Measurements from ENCODE around the gene GLRX.

GLRX gene

DNA sequence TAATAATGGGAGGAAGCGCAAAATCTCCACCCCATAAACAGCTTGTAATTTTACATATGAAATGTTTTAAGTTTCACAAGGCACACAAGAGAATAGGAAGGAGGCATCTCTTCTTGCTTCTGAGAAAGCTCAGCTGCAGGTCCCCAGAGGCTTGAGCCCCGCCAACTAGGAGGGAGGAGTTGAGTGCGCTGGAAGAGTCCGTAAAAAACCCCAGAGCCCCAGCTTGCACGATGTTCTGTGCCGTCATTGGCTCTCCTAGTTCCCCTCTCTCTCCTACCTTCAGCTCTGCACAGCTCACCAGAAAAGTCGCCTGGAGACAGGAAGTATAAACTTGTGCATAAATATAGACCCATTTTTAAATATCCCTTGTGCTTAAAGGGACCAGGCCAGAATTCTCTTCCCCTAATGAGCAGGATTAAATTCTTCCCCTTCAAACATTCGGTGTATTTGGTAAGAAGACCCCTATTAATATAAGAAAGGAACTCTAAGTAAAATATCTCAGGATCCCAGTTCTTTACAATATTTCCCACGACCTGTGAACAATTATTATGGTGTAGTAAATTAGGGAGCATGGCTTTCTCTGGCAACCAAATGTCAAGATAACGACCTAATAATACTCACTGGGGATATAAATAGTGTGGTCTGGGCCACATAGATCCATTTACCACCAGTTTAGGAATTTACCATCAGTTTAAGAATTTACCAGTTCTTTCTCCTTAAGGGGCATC lies 13.7 kb downstream of the GLRX start:
- peak; percentile 61 to 62 for DNase-seq (ENCODE audit: low read depth in 2 of 2)

GRCh38 chr5:95808013-95808685 lies 14.4 kb downstream of the GLRX start:
- DNase-seq (ENCODE audit: low read depth in 2 of 2) = no peak

DNA sequence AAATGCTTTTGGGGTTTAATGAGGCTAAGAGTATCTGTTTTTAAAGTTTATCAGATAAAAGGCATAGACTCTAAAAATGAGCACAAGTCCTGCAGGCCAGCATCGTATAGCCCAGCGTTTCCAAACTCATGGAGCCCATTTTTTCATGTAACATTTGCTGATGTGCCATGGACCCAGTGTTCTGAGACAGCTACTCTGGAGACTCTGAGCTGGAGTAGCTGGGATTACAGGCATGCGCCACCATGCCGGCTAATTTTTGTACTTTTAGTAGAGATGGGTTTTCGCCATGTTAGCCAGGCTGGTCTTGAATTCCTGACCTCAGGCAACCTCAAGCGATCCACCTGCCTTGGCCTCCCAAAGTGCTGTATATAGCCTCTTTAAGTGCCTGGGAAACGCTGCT lies 15.8 kb downstream of the GLRX start:
- no peak for DNase-seq (ENCODE audit: low read depth in 2 of 2)

GRCh38 chr5:95804736-95805539 lies 17.6 kb downstream of the GLRX start:
- no peak for DNase-seq (ENCODE audit: low read depth in 2 of 2)

DNA sequence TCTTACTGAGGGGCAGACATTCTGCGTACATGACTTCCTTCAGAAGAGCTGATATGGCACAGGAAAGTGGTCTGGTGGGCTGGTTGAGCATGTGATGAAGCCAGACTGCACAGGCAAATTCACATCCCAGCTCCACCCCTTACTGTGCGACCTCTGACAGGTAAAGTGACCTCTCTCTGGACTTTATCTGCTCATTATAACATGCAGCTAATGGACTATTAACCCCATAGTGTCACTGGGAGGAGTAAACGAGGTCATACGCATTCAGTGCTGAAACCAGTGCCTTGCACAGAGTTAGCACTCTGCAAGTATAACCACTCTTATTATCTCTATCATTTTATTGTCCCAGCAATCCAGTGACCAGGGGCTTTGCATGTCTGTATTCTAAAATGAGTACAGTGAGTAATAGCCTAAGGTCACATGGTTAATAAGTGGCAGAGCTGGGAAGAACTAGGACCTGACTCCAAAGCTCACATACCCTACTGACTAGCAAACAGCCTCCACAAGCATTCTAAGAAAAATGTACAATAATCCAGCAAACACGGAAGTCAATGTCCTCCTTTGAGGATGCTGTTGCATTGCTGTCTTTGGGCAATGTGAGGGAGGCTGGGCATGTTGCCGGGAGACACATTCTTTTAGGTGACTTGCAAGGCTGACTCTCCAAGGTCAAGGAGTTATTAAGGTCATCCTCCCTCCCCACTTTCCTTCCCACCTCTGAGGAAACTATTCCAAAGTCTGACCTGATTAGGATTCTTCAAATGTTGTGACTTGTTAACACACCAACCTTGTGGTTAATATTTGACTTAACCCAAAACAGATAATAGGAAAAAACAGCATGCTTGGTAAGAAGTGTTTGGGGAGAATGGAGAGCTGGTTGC lies 19.0 kb downstream of the GLRX start:
- no peak for DNase-seq (ENCODE audit: low read depth in 2 of 2)

DNA sequence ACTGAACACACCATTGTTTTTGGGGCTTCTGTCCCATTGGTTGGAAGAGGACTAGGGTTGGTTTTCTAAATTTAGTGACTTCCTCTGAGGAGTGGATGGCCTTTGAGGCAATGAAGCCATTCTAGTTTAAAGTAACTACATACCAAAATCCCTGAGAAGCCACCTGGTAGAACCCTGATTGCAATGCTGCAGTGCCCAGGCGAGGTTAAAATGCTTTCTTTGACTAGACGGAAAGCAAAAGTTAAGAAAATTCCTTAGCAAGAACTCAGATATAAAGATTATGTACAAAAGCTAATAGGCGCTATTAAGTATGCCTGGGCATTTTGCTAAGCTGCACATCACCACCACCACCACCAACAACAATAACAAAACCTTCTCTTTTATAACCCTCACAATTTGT lies 20.6 kb downstream of the GLRX start:
- DNase-seq (ENCODE audit: low read depth in 2 of 2) = no peak

- DNase-seq (ENCODE audit: low read depth in 2 of 2) = no peak
Observed at GRCh38 chr5:95801532-95801931, 21.0 kb downstream of the GLRX start.

DNA sequence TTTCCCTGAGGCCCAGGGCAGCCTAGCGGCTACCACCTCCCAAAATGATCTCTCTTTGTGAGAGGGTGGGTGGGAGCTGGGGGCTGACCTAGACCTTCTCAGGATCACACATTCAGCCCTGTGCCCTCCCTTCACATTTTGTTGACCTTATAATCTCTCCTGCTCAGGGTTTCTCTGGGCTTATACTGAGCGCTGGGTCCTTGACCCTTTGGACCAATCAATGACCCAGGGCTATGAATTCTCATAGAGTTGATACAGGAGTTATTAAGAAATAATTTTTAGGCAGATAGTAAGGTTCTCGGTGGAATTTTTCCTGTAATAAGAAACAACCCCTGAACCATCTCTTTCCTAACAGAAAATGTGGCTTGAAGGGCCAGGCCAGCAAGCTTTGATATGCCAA lies 22.0 kb downstream of the GLRX start:
- DNase-seq (ENCODE audit: low read depth in 2 of 2) = no peak

DNA sequence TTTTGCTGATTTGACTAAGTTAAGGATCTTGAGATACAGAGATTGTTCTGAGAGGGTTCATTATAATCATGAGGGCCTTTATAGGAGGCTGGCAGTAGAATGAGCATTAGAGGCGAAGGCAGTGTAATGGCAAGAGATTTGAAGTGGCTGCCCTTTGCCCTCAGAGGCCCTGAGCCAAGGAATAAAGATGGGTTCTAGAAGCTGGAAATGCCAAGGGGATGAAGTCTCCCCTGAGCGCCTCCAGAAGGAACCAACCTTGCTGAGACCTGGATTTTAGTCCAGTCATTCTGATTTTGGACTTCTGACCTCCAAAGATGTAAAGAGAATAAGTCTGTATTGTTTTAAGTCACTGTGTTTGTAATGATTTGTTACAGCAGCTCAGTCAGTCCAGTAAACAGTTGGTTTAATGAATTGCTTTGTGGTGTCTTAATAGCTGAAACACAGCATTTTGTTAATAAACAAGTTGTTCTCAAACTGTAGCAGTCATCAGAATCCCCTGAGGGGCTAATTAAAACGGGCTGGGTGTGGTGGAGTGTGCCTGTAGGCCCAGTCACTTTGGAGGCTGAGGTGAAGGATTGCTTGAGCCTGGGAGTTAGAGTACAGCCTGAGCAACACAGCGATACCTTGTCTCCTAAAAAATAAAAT lies 23.2 kb downstream of the GLRX start:
- no peak for DNase-seq (ENCODE audit: low read depth in 2 of 2)

- no peak for DNase-seq (ENCODE audit: low read depth in 2 of 2)
Observed at GRCh38 chr5:95798545-95798944, 24.0 kb downstream of the GLRX start.

DNA sequence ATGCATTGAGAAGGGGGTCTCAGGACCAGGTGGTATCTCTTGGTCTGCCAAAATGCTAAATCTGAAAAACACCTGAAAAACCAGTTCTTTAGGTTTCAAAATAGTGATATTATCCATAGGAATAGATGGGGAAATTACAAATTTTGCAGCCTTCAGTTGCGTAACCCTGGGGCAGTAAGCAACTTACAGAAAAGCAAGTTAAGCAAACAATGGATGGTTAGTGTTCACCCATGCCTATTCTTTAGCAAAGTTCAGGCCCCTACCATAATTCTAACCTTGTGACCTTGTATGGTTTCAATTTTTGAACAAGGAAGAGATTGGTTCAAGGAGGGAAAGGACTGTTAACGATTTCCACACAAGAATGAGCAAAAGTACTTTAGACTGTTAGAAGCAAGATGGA lies 24.5 kb downstream of the GLRX start:
- DNase-seq (ENCODE audit: low read depth in 2 of 2) = no peak

GRCh38 chr5:95797301-95797700 lies 25.2 kb downstream of the GLRX start:
- DNase-seq (ENCODE audit: low read depth in 2 of 2) = no peak

DNA sequence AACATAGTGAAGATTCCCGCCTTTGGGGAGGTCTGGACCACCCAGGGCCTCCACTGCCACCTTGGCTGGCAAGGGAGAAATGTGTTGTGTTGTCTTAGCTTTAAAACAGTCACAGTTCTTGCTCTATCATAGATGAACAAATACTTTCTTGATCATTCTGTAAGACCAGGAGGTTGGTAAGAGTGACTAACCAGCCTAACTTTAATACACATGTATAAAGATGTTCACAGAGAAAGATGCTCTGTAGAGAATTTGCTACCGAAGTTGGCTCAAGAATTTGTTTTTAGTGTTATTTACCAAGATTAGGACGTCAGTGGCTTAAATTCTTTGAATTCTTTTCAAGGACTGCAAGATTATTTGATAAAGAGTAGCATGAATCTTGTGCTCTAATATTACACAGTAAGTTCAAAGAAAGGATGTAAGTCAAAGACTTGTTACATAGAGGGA lies 28.4 kb downstream of the GLRX start:
- no peak for DNase-seq (ENCODE audit: low read depth in 2 of 2)

GRCh38 chr5:95791751-95792150 lies 30.8 kb downstream of the GLRX start:
- no peak for DNase-seq (ENCODE audit: low read depth in 2 of 2)

- no peak for DNase-seq (ENCODE audit: low read depth in 2 of 2)
Observed at GRCh38 chr5:95788493-95788892, 34.0 kb downstream of the GLRX start.

DNA sequence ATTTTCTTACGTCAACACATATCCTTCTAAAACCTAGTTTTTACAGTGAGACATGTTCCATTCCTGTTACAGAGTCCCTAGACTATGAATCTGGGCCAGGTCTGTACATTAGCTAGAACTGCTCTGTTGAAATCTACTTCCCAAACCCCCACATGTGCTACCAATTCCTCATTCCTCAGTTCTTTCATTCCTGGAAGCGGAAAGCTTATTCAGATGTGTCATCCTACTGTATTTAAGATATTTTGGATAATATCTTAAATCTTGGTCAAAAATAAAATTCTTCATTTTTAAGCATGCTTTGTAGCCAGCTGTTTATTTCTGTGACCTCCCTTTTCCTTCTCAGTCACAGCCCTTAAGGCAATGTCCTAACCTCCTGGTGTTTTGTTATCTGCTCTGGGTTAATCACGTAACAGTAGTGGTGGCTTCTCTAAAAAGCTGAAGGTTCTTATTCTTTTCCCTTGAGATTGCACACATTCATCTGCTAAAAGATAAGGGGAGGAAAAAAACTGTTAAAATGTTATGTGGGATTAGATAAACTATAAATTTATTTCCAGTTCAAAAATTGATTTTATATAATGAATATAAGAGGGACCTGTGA lies 35.6 kb downstream of the GLRX start:
- no peak for DNase-seq (ENCODE audit: low read depth in 2 of 2)

DNA sequence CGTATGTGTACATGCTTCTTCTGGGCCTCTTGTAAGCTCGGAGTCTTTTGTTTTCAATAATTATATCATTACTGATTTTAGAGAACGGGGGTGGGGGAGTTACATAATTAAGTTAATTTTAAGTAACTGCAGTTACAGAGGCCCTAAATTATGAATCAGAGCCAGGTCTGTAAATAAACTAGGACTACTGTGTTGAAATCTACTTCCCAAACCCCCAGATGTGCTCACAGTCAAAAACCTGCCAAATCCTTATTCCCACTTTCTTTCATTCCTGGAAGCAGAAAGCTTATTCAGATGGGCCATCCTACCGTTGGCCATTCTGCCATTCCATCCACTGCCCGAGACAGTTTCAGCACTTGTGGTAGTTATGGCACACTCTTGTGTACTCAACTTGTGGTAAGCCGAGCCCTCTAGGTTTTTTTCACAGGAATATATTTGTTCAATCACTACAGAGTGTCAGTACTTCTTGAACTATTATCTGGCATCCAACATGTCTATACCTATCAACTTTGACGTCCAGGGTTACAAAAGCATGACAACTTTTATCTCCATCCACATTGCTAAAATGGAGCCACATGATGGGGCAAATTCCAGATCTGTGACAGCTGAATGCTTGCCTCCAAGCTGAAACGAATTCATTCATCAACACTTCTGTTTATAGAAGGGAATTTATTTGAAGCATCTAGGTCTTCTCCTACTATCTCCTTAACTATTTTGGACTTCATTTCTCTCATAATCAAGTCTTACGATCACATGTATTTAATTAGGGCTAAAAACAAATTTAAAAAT lies 37.8 kb downstream of the GLRX start:
- DNase-seq (ENCODE audit: low read depth in 2 of 2) = no peak

GRCh38 chr5:95783661-95784060 lies 38.9 kb downstream of the GLRX start:
- no peak for DNase-seq (ENCODE audit: low read depth in 2 of 2)

GRCh38 chr5:95782181-95782580 lies 40.3 kb downstream of the GLRX start:
- DNase-seq (ENCODE audit: low read depth in 2 of 2) = no peak

DNA sequence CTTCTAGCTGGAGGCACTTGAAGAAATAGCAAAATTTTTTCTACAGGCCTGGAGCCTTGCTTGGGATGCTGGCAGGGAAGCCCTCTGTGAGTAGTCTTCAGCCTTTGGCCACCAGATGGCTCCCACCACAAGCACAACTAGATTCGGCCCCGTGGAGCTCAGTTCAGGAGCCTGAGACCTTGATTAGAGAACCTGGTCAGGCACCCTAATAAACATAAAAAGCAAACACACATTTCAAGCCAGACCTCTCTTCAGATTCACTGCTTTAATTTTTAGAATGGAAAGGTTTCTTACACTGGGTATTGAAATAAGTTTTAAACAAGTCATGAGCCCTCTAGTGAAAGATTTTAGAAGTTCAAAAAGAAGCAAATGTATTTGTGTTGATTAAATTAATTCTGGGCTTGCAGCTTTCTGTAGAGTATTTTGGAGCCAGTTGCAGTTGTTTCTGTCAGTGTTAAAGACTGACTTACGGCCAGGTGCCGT lies 41.4 kb downstream of the GLRX start:
- DNase-seq (ENCODE audit: low read depth in 2 of 2) = peak; percentile 28 to 55
